H1 (cell line): ENCODE results near the gene ACOT7. TPM values are rescaled to one million over a fixed set of nuclear protein-coding genes. Genes with fewer than 3 reads are reported as not detected.

ENCODE experiments used
- CTCF ChIA-PET: fragments of 300-600 bp; sonication (Branson Sonifier 250); formaldehyde crosslinking; loops from one replicate; lab custom pipeline; 2021; ENCODE audit not compliant: partially characterized antibody; lab: Charles Lee
- POLR2A ChIA-PET: fragments of 300-600 bp; sonication (Branson Sonifier 250); formaldehyde crosslinking; loops from one replicate; lab custom pipeline; 2021; ENCODE audit warnings: inconsistent platforms; ENCODE audit not compliant: partially characterized antibody; lab: Charles Lee
- DNase-seq, 2 experiments: peaks; one replicate each; pipeline versions ENCODE4 v3.0.0 to v3.0.0-alpha.2; 2010 to 2022; ENCODE audit warnings: low spot score in 2 of 2, low read depth in 1 of 2, mixed read lengths in 1 of 2
- FAIRE-seq: peaks from 2 replicates; lab custom pipeline; 2011; peaks lifted over from hg19 to GRCh38; lab: Jason Lieb, UNC
- H2AFZ ChIP-seq: 2 replicates; pipeline ENCODE4 v1.8.1; 2012; ENCODE audit warnings: low read length, inconsistent platforms
- H2AK5ac ChIP-seq: 2 replicates; pipeline ENCODE4 v1.6.1; 2013; ENCODE audit warnings: low read depth, low read length
- H2BK120ac ChIP-seq: replicated peaks from 2 replicates; pipeline ENCODE3; 2013; ENCODE audit warnings: low read depth, low read length, inconsistent platforms
- H2BK12ac ChIP-seq: 2 replicates; pipeline ENCODE4 v1.6.1; 2013; ENCODE audit warnings: low read depth, low read length
- H2BK15ac ChIP-seq: 2 replicates; pipeline ENCODE4 v1.6.1; 2013; ENCODE audit warnings: low read length
- H2BK20ac ChIP-seq: 2 replicates; pipeline ENCODE4 v1.6.1; 2013; ENCODE audit warnings: low read length
- H2BK5ac ChIP-seq: 2 replicates; pipeline ENCODE4 v1.6.1; 2013; ENCODE audit warnings: low read depth, low read length
- H3K14ac ChIP-seq: 2 replicates; pipeline ENCODE4 v1.6.1; 2013; ENCODE audit warnings: inconsistent platforms; ENCODE audit not compliant: insufficient read length
- H3K18ac ChIP-seq: 2 replicates; pipeline ENCODE4 v1.6.1; 2013; ENCODE audit warnings: low read length; ENCODE audit errors: extremely low read depth
- H3K23ac ChIP-seq: 2 replicates; pipeline ENCODE4 v1.6.1; 2013; ENCODE audit warnings: inconsistent platforms; ENCODE audit not compliant: insufficient read length
- H3K23me2 ChIP-seq: 2 replicates; pipeline ENCODE4 v1.6.1; 2013; ENCODE audit warnings: low read depth, low read length
- H3K27ac ChIP-seq: 2 replicates; pipeline ENCODE4 v1.6.1; 2011; ENCODE audit warnings: low read depth, low read length, inconsistent platforms
- H3K27me3 ChIP-seq, 4 experiments: replicated peaks in 1 of 4; 1 replicate in 1 of 4; 2 replicates in 3 of 4; pipeline versions ENCODE4 v1.6.1 to v1.8.1; 2011 to 2013; ENCODE audit warnings: low read length in 3 of 4, mild to moderate bottlenecking in 3 of 4, inconsistent platforms in 2 of 4, mixed read lengths in 2 of 4, moderate library complexity in 1 of 4; ENCODE audit not compliant: control insufficient read depth in 3 of 4, insufficient read depth in 3 of 4; ENCODE audit errors: extremely low read depth in 1 of 4
- H3K36me3 ChIP-seq, 4 experiments: 2 replicates each; pipeline versions ENCODE4 v1.6.1 to v1.8.1; 2011 to 2013; ENCODE audit warnings: mild to moderate bottlenecking in 4 of 4, low read length in 3 of 4, moderate library complexity in 2 of 4, control low read depth in 1 of 4, inconsistent platforms in 1 of 4; ENCODE audit not compliant: insufficient read depth in 4 of 4, control insufficient read depth in 2 of 4
- H3K4ac ChIP-seq: replicated peaks from 2 replicates; pipeline ENCODE3; 2013; ENCODE audit warnings: low read length, low read depth, mixed read lengths, inconsistent platforms; ENCODE audit not compliant: insufficient read length
- H3K4me1 ChIP-seq, 4 experiments: replicated peaks in 1 of 4; 1 replicate in 1 of 4; 2 replicates in 3 of 4; pipeline versions ENCODE4 v1.6.1 to v1.8.1; 2011 to 2013; ENCODE audit warnings: low read length in 3 of 4, inconsistent platforms in 2 of 4, mixed read lengths in 1 of 4; ENCODE audit not compliant: insufficient read depth in 4 of 4, control insufficient read depth in 3 of 4
- H3K4me2 ChIP-seq, 2 experiments: 2 replicates each; pipeline versions ENCODE4 v1.6.1 to v1.8.1; 2011 to 2013; ENCODE audit warnings: low read depth in 2 of 2, low read length in 2 of 2, control low read depth in 1 of 2, inconsistent platforms in 1 of 2, mild to moderate bottlenecking in 1 of 2; ENCODE audit not compliant: insufficient read depth in 1 of 2
- H3K4me3 ChIP-seq, 4 experiments: fragments of 200-600, 300-600 bp in 1 of 4; sonication (generic), shearing (Covaris generic), sonication (Bioruptor Twin) in 1 of 4; 2 replicates each; pipeline versions ENCODE4 v1.5.1 to v1.8.1; 2011 to 2016; ENCODE audit warnings: low read length in 4 of 4, low read depth in 3 of 4, control low read depth in 2 of 4, inconsistent platforms in 2 of 4, mild to moderate bottlenecking in 2 of 4, mixed read lengths in 1 of 4, moderate library complexity in 1 of 4; ENCODE audit not compliant: insufficient read depth in 2 of 4; ENCODE audit errors: extremely low read depth in 1 of 4
- H3K56ac ChIP-seq: replicated peaks from 2 replicates; pipeline ENCODE3; 2013; ENCODE audit warnings: low read depth, mild to moderate bottlenecking, mixed read lengths, low read length, inconsistent platforms; ENCODE audit not compliant: insufficient read length
- H3K79me1 ChIP-seq: 2 replicates; pipeline ENCODE4 v1.6.1; 2013; ENCODE audit warnings: low read depth, low read length, control low read depth
- H3K79me2 ChIP-seq, 2 experiments: 2 replicates each; pipeline versions ENCODE4 v1.6.1 to v1.8.1; 2012 to 2013; ENCODE audit warnings: low read length in 2 of 2, mild to moderate bottlenecking in 2 of 2, inconsistent platforms in 1 of 2; ENCODE audit not compliant: insufficient read depth in 2 of 2, control insufficient read depth in 1 of 2
- H3K9ac ChIP-seq, 4 experiments: replicated peaks in 1 of 4; 1 replicate in 1 of 4; 2 replicates in 3 of 4; pipeline versions ENCODE4 v1.6.1 to v1.8.1; 2011 to 2013; ENCODE audit warnings: low read depth in 3 of 4, low read length in 3 of 4, control low read depth in 2 of 4, mild to moderate bottlenecking in 2 of 4, moderate library complexity in 2 of 4, inconsistent platforms in 1 of 4; ENCODE audit errors: extremely low read depth in 1 of 4
- H3K9me3 ChIP-seq, 2 experiments: 2 replicates each; pipeline versions ENCODE4 v1.6.1 to v1.8.1; 2012 to 2013; ENCODE audit warnings: mild to moderate bottlenecking in 2 of 2, moderate library complexity in 2 of 2, control low read depth in 1 of 2, inconsistent platforms in 1 of 2, low read depth in 1 of 2, low read length in 1 of 2, mixed read lengths in 1 of 2; ENCODE audit not compliant: insufficient read depth in 2 of 2
- H4K20me1 ChIP-seq, 2 experiments: replicated peaks in 1 of 2; 2 replicates each; pipeline versions ENCODE3 to v1.8.1; 2011 to 2013; ENCODE audit warnings: inconsistent platforms in 2 of 2, low read length in 2 of 2, mild to moderate bottlenecking in 1 of 2; ENCODE audit not compliant: insufficient read depth in 2 of 2, control insufficient read depth in 1 of 2
- H4K5ac ChIP-seq: 2 replicates; pipeline ENCODE4 v1.6.1; 2013; ENCODE audit warnings: low read length, low read depth, mixed read lengths, inconsistent platforms; ENCODE audit not compliant: insufficient read length
- H4K8ac ChIP-seq: 2 replicates; pipeline ENCODE4 v1.8.0; 2013; ENCODE audit warnings: mild to moderate bottlenecking, moderate library complexity, low read length, inconsistent platforms; ENCODE audit not compliant: insufficient read depth; ENCODE audit errors: extremely low read depth
- H4K91ac ChIP-seq: replicated peaks from 2 replicates; pipeline ENCODE3; 2013; ENCODE audit warnings: low read length, mixed read lengths, inconsistent platforms; ENCODE audit not compliant: insufficient read length
- BACH1 ChIP-seq: IDR thresholded peaks from 2 replicates; pipeline ENCODE4 v1.6.1; 2012; ENCODE audit warnings: low read length, improper control_type of control experiment
- CBX8 ChIP-seq: fragments of 300-800, 300-1000 bp; sonication (generic); IDR thresholded peaks from 2 replicates; pipeline ENCODE4 v1.7.1; 2016; ENCODE audit warnings: low read depth, low read length, borderline replicate concordance
- KDM4A ChIP-seq: IDR thresholded peaks from one replicate; pipeline ENCODE4 v1.7.1; 2012; ENCODE audit warnings: low read depth, mild to moderate bottlenecking, moderate library complexity, low read length, inconsistent platforms; ENCODE audit not compliant: severe bottlenecking
- KDM5A ChIP-seq: fragments of 200-600 bp; IDR thresholded peaks from 2 replicates; pipeline ENCODE4 v1.7.1; 2012; ENCODE audit warnings: mild to moderate bottlenecking, low read length, inconsistent platforms, mixed read lengths
- NANOG ChIP-seq: IDR thresholded peaks from 2 replicates; pipeline ENCODE4 v1.6.1; 2011; ENCODE audit warnings: low read length, low read depth, mild to moderate bottlenecking, inconsistent platforms; ENCODE audit not compliant: insufficient read depth, poor library complexity, severe bottlenecking
- PHF8 ChIP-seq: fragments of 200-600 bp; sonication (generic); conservative IDR thresholded peaks from 2 replicates; pipeline ENCODE4 v1.7.1; 2012; ENCODE audit warnings: low read depth, mild to moderate bottlenecking, inconsistent platforms, low read length, moderate library complexity
- RXRA ChIP-seq: IDR thresholded peaks from 2 replicates; pipeline ENCODE4 v1.6.1; 2011; ENCODE audit warnings: low read depth, mild to moderate bottlenecking, low read length, moderate library complexity; ENCODE audit not compliant: insufficient read depth
- SIN3A ChIP-seq, 2 experiments: IDR thresholded peaks in 1 of 2; conservative IDR thresholded peaks in 1 of 2; 2 replicates each; pipeline ENCODE4 v1.6.1; 2011 to 2012; ENCODE audit warnings: low read length in 2 of 2, improper control_type of control experiment in 1 of 2, low read depth in 1 of 2, mild to moderate bottlenecking in 1 of 2
- SP1 ChIP-seq: IDR thresholded peaks from 2 replicates; pipeline ENCODE4 v1.6.1; 2011; ENCODE audit warnings: low read depth, low read length
- TEAD4 ChIP-seq: IDR thresholded peaks from 2 replicates; pipeline ENCODE4 v1.6.1; 2012; ENCODE audit warnings: low read depth, low read length, inconsistent platforms, mixed read lengths
- ZNF274 ChIP-seq: IDR thresholded peaks from 2 replicates; pipeline ENCODE4 v1.7.0; 2012; ENCODE audit warnings: low read length, borderline replicate concordance; ENCODE audit errors: extremely low read depth
- WGBS, 2 experiments: shearing (Covaris generic) in 1 of 2; methylation state at CpG; one replicate each; pipeline versions ENCODE4 v1.1.6 to v1.1.7; 2013 to 2015; ENCODE audit warnings: low lambda C conversion rate in 2 of 2, mixed read lengths in 2 of 2, inconsistent platforms in 1 of 2, low coverage in 1 of 2, missing lambda C conversion rate in 1 of 2; ENCODE audit not compliant: insufficient replicate concordance in 2 of 2, insufficient coverage in 1 of 2, insufficient read length in 1 of 2; ENCODE audit errors: extremely low coverage in 1 of 2, missing lambda C conversion rate in 1 of 2; 5-methylcytosine and 5-hydroxymethylcytosine counted together
- polyA plus RNA-seq, 7 experiments: library from polyadenylated mRNA; depleted of rRNA in 3 of 7; stranded (reverse) in 5 of 7; unstranded in 2 of 7; fragments of >200 nt in 5 of 7; fragments of 200-250 nt in 2 of 7; gene quantifications; 1 replicate in 5 of 7; 2 replicates in 1 of 7; 4 replicates in 1 of 7; pipeline versions ENCODE4 v1.2.1 to v1.2.3, GENCODE V29; 2011 to 2013; ENCODE audit warnings: missing spikeins in 2 of 7, mixed read lengths in 2 of 7
- total RNA-seq: library from RNA; stranded (reverse); fragmentation: NEBNext Ultra II Directional; extraction: Animal tissue kit (Norgen Biotek cat#: 25700); gene quantifications from 2 replicates; pipeline ENCODE4 v1.2.1, GENCODE V29; 2021
- TF ChIP-seq, protein P1 (sequence below): IDR thresholded peaks from 2 replicates; pipeline ENCODE4 v1.6.1; 2012; ENCODE audit warnings: low read length, inconsistent platforms

The ACOT7 gene
- total and polyA plus RNA-seq, 2 of the 8 experiments (the other 6 are each of a cell fraction or from before 2014, with no cell fraction given) = 151 to 214 TPM

DNA sequence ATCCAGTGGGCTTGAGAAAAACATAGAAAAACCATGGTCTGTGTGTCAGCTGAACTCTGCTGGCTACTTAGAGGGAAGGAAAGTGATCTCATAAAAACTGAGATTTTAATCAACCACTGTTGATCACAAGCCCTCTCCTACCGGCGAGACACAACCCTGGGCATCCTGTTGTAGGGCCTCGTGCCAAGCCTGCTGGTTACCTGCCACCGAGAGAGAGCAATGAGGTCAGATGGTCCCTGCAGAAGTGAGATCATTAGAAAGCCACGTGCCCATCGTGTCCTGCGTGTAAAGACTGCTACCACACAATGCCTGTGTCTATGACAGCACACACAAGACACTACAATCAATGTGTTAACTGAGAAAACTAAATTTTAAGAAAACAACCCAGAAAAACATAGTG, 91.0 kb downstream of the ACOT7 start:
- H2AK5ac ChIP-seq = no peak overlapping the region
- no peak overlapping the region for H3K4me3 ChIP-seq
- no peak overlapping the region for H4K5ac ChIP-seq
- CTCF ChIA-PET = interaction anchor here (1.2 to 1.7 kb wide), 2 partner anchors 15 to 36 kb away, joined by 4 to 5 read pairs; no protein-coding TSS in a partner anchor
- peaks cover 0 to 12% (median 6%) of the 10 kb centered on the region in 4 experiments; a peak in 2 of 8 replicates for H3K36me3 ChIP-seq
- DNase-seq (no peak), FAIRE-seq (no peak)
- no peaks in the 10 kb centered on the region; a peak in 1 of 4 replicates for H3K79me2 ChIP-seq
- no peak overlapping the region for H2BK5ac ChIP-seq
- H2BK12ac ChIP-seq = no peak overlapping the region
- H2AFZ ChIP-seq = no peak overlapping the region
- no peak overlapping the region for H2BK15ac ChIP-seq
- no peak overlapping the region for H3K4ac ChIP-seq
- H3K18ac ChIP-seq = no peak overlapping the region
- H3K4me2 ChIP-seq = no peak overlapping the region
- no peak overlapping the region for H4K8ac ChIP-seq
- H3K14ac ChIP-seq = no peak overlapping the region
- peaks cover 1 to 13% of the 10 kb centered on the region in 2 experiments; a peak in 3 of 4 replicates for H3K9me3 ChIP-seq
- no peaks in the 10 kb centered on the region for H3K27me3 ChIP-seq
- no peak overlapping the region for H3K9ac ChIP-seq
- WGBS, 2 experiments = 91% methylated on average over 7 of the region's 7 CpGs; no CpG with 5 or more reads in 1 of the 2 experiments
- H2BK120ac ChIP-seq = no peak overlapping the region
- H3K79me1 ChIP-seq = peaks cover 6% of the 10 kb centered on the region
- H3K23me2 ChIP-seq = no peaks in the 10 kb centered on the region
- no peak overlapping the region for H3K27ac ChIP-seq
- H3K56ac ChIP-seq = no peak overlapping the region
- no peak overlapping the region for H4K91ac ChIP-seq
- H2BK20ac ChIP-seq = no peak overlapping the region
- POLR2A ChIA-PET = no interaction called here
- H4K20me1 ChIP-seq = peaks cover 0 to 7% of the 10 kb centered on the region in 2 experiments
- no peak overlapping the region for H3K23ac ChIP-seq
- H3K4me1 ChIP-seq = no peaks in the 10 kb centered on the region
- TF ChIP-seq BACH1 = no peak
- TF ChIP-seq KDM4A = no peak
- TF ChIP-seq, protein P1, sequence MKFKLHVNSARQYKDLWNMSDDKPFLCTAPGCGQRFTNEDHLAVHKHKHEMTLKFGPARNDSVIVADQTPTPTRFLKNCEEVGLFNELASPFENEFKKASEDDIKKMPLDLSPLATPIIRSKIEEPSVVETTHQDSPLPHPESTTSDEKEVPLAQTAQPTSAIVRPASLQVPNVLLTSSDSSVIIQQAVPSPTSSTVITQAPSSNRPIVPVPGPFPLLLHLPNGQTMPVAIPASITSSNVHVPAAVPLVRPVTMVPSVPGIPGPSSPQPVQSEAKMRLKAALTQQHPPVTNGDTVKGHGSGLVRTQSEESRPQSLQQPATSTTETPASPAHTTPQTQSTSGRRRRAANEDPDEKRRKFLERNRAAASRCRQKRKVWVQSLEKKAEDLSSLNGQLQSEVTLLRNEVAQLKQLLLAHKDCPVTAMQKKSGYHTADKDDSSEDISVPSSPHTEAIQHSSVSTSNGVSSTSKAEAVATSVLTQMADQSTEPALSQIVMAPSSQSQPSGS = no peak
- no peak for TF ChIP-seq SP1
- TF ChIP-seq SIN3A (conservative IDR thresholded peaks at IDR 0.05 in 1 of 2, IDR thresholded peaks at IDR 0.05 in 1 of 2; ENCODE audit: low read depth in 1 of 2, low read length in 2 of 2) = no peak
- TF ChIP-seq NANOG = no peak
- no peak for TF ChIP-seq CBX8
- no peak for TF ChIP-seq RXRA
- TF ChIP-seq TEAD4 = no peak
- no peak for TF ChIP-seq KDM5A
- no peak for TF ChIP-seq ZNF274
- TF ChIP-seq PHF8 = no peak
